CD14-positive monocyte (primary cell): ENCODE measurements around the gene STRBP. TPM values are rescaled to one million over a fixed set of nuclear protein-coding genes. Genes with fewer than 3 reads are reported as not detected.

Experiments used
- DNase-seq, 3 donors: peaks; one replicate each; pipeline ENCODE4 v3.0.0-alpha.2; 2011 to 2022
- H2AFZ ChIP-seq: 2 replicates; pipeline ENCODE4 v1.6.0; 2012; ENCODE audit warnings: mild to moderate bottlenecking, low read depth, low read length, inconsistent platforms; ENCODE audit not compliant: insufficient read depth, poor library complexity, severe bottlenecking
- H3K27ac ChIP-seq, 2 donors: 1 replicate in 1 of 2; 2 replicates in 1 of 2; pipeline ENCODE4 v1.5.1; 2012 to 2013; ENCODE audit warnings: low read length in 2 of 2, control low read depth in 1 of 2, inconsistent platforms in 1 of 2, low read depth in 1 of 2, mild to moderate bottlenecking in 1 of 2
- H3K27me3 ChIP-seq, 2 donors: one replicate each; pipeline versions ENCODE4 v1.6.0 to v1.6.1; 2011 to 2013; ENCODE audit warnings: low read length in 2 of 2; ENCODE audit not compliant: control insufficient read depth in 2 of 2, insufficient read depth in 2 of 2
- H3K36me3 ChIP-seq, 2 donors: replicated peaks in 1 of 2; 1 replicate in 1 of 2; 2 replicates in 1 of 2; pipeline versions ENCODE4 v1.5.1 to v1.6.1; 2012 to 2013; ENCODE audit warnings: low read length in 2 of 2, control low read depth in 1 of 2, inconsistent platforms in 1 of 2, mild to moderate bottlenecking in 1 of 2; ENCODE audit not compliant: insufficient read depth in 2 of 2, control insufficient read depth in 1 of 2
- H3K4me1 ChIP-seq, 2 donors: 1 replicate in 1 of 2; 2 replicates in 1 of 2; pipeline versions ENCODE4 v1.5.1 to v1.6.1; 2012 to 2013; ENCODE audit warnings: low read length in 2 of 2, control low read depth in 1 of 2, inconsistent platforms in 1 of 2, mild to moderate bottlenecking in 1 of 2, moderate library complexity in 1 of 2; ENCODE audit not compliant: insufficient read depth in 2 of 2, control insufficient read depth in 1 of 2
- H3K4me2 ChIP-seq: replicated peaks from 2 replicates; pipeline ENCODE3; 2012; ENCODE audit warnings: low read length, moderate library complexity, mild to moderate bottlenecking; ENCODE audit not compliant: poor library complexity, severe bottlenecking; ENCODE audit errors: extremely low read depth
- H3K4me3 ChIP-seq, 3 experiments: fragments of 200-600 bp in 1 of 3; sonication (generic) in 1 of 3; replicated peaks in 1 of 3; 1 replicate in 2 of 3; 2 replicates in 1 of 3; pipeline ENCODE4 v1.5.1; 2011 to 2013; ENCODE audit warnings: low read length in 3 of 3, mild to moderate bottlenecking in 3 of 3, control low read depth in 2 of 3, low read depth in 2 of 3, inconsistent platforms in 1 of 3, moderate library complexity in 1 of 3
- H3K79me2 ChIP-seq: 2 replicates; pipeline ENCODE4 v1.6.0; 2012; ENCODE audit warnings: mild to moderate bottlenecking, control low read depth, inconsistent platforms, low read length, moderate library complexity; ENCODE audit not compliant: insufficient read depth
- H3K9ac ChIP-seq: 2 replicates; pipeline ENCODE4 v1.6.0; 2017; ENCODE audit warnings: low read length, mild to moderate bottlenecking; ENCODE audit not compliant: insufficient read depth, poor library complexity, severe bottlenecking
- H3K9me3 ChIP-seq, 2 donors: replicated peaks in 1 of 2; 1 replicate in 1 of 2; 2 replicates in 1 of 2; pipeline versions ENCODE4 v1.5.1 to v1.6.1; 2012 to 2013; ENCODE audit warnings: low read length in 2 of 2, control low read depth in 1 of 2; ENCODE audit not compliant: control insufficient read depth in 1 of 2, insufficient read depth in 1 of 2
- H4K20me1 ChIP-seq: 2 replicates; pipeline ENCODE4 v1.6.0; 2012; ENCODE audit warnings: mild to moderate bottlenecking, low read length, control low read depth, moderate library complexity; ENCODE audit not compliant: insufficient read depth
- H3K27ac Mint-ChIP-seq, 7 donors: one replicate each; pipeline ENCODE4 v1.8.0; 2020; ENCODE audit warnings: mild to moderate bottlenecking in 7 of 7, mixed read lengths in 7 of 7, moderate library complexity in 6 of 7, inconsistent platforms in 2 of 7
- H3K27me3 Mint-ChIP-seq, 3 donors: one replicate each; pipeline ENCODE4 v1.8.0; 2021 to 2022; ENCODE audit warnings: low read depth in 3 of 3, mild to moderate bottlenecking in 3 of 3, mixed read lengths in 3 of 3, moderate library complexity in 3 of 3, inconsistent platforms in 1 of 3
- H3K36me3 Mint-ChIP-seq, 2 donors: one replicate each; pipeline ENCODE4 v1.8.0; 2020; ENCODE audit warnings: mixed read lengths in 2 of 2, inconsistent platforms in 1 of 2, mild to moderate bottlenecking in 1 of 2
- H3K4me1 Mint-ChIP-seq: one replicate; pipeline ENCODE4 v1.8.0; 2020; ENCODE audit warnings: mild to moderate bottlenecking, mixed read lengths
- H3K4me3 Mint-ChIP-seq, 2 donors: one replicate each; pipeline ENCODE4 v1.8.0; 2020; ENCODE audit warnings: mild to moderate bottlenecking in 2 of 2, mixed read lengths in 2 of 2, moderate library complexity in 1 of 2
- H3K9me3 Mint-ChIP-seq, 7 donors: one replicate each; pipeline ENCODE4 v1.8.0; 2020 to 2022; ENCODE audit warnings: mixed read lengths in 7 of 7, mild to moderate bottlenecking in 6 of 7, moderate library complexity in 6 of 7, inconsistent platforms in 2 of 7
- CTCF ChIP-seq: fragments of 200-600 bp; IDR thresholded peaks from one replicate; pipeline ENCODE4 v1.8.0; 2022; ENCODE audit warnings: antibody characterized with exemption, mild to moderate bottlenecking
- WGBS: methylation state at CpG from one replicate; pipeline ENCODE4 v1.1.5; 2013; ENCODE audit warnings: missing lambda C conversion rate; ENCODE audit not compliant: insufficient coverage; 5-methylcytosine and 5-hydroxymethylcytosine counted together
- intact Hi-C, 2 donors: fragments of 100-400 bp; cut with micrococcal nuclease; formaldehyde crosslinking; loops; one replicate each; pipeline versions ENCODE4 v1.15.0 to v1.15.1; 2023
- polyA plus RNA-seq, 3 donors: library from polyadenylated mRNA; depleted of rRNA in 1 of 3; unstranded in 2 of 3; stranded (reverse) in 1 of 3; fragments of 300-500 nt in 2 of 3; fragments of >200 nt in 1 of 3; fragmentation: Illumina TruSeq in 2 of 3; gene quantifications; 1 replicate in 2 of 3; 2 replicates in 1 of 3; pipeline ENCODE4 v1.2.3, GENCODE V29; 2012 to 2021

The STRBP gene
- polyA plus RNA-seq, 3 donors, result 0.97 to 1.9 (median 1.9) TPM

GRCh38 chr9:123217128-123217654 is 51.2 kb downstream of the STRBP start:
- Histone ChIP-seq H2AFZ (no peak overlapping the region), H3K27ac (no peak overlapping the region), H3K4me3 (no peak overlapping the region), H3K79me2 (no peaks in the 10 kb centered on the region), H3K27me3 (no peaks in the 10 kb centered on the region), H3K9ac (no peak overlapping the region), H3K4me1 (no peaks in the 10 kb centered on the region), H3K36me3 (no peaks in the 10 kb centered on the region), H4K20me1 (no peaks in the 10 kb centered on the region), H3K4me2 (no peak overlapping the region), H3K9me3 (no peaks in the 10 kb centered on the region)
- no peak for DNase-seq
- peaks cover 0 to 1% (median 0%) of the 10 kb centered on the region in 3 donors for H3K27me3 Mint-ChIP-seq
- no peaks in the 10 kb centered on the region for H3K4me1 Mint-ChIP-seq
- peaks cover 0 to 2% of the 10 kb centered on the region in 2 donors for H3K36me3 Mint-ChIP-seq
- no peak overlapping the region for H3K4me3 Mint-ChIP-seq
- intact Hi-C loops, result no loop called here
- no CpG with 5 or more reads among the region's 2 CpGs for WGBS
- TF ChIP-seq CTCF, result no peak
- peaks cover 0 to 2% (median 0%) of the 10 kb centered on the region in 7 donors for H3K9me3 Mint-ChIP-seq
- H3K27ac Mint-ChIP-seq, result no peak overlapping the region

GRCh38 chr9:123216251-123216797 is 52.1 kb downstream of the STRBP start:
- peaks cover 0 to 1% (median 0%) of the 10 kb centered on the region in 3 donors for H3K27me3 Mint-ChIP-seq
- no peak for TF ChIP-seq CTCF
- no peaks in the 10 kb centered on the region for H3K4me1 ChIP-seq
- WGBS, result 100% methylated on average over 3 of the region's 5 CpGs
- intact Hi-C loops, result no loop called here
- no peaks in the 10 kb centered on the region for H3K9me3 ChIP-seq
- no peak overlapping the region for H3K27ac Mint-ChIP-seq
- DNase-seq, result no peak
- no peaks in the 10 kb centered on the region for H3K79me2 ChIP-seq
- H3K9me3 Mint-ChIP-seq, result peaks cover 0 to 2% (median 0%) of the 10 kb centered on the region in 7 donors
- H3K4me3 Mint-ChIP-seq, result no peak overlapping the region
- no peak overlapping the region for H3K9ac ChIP-seq
- no peaks in the 10 kb centered on the region for H4K20me1 ChIP-seq
- H3K4me3 ChIP-seq, result no peak overlapping the region
- no peak overlapping the region for H2AFZ ChIP-seq
- H3K4me1 Mint-ChIP-seq, result no peaks in the 10 kb centered on the region
- no peaks in the 10 kb centered on the region for H3K36me3 ChIP-seq
- H3K36me3 Mint-ChIP-seq, result no peaks in the 10 kb centered on the region
- H3K4me2 ChIP-seq, result no peak overlapping the region
- H3K27me3 ChIP-seq, result no peaks in the 10 kb centered on the region
- no peak overlapping the region for H3K27ac ChIP-seq
